ENCODE results near the gene NFIA. TPM values are rescaled to one million over a fixed set of nuclear protein-coding genes. Genes with fewer than 3 reads are reported as not detected.

The NFIA gene
- polyA plus RNA-seq, 4 donors = 12.0 to 62.2 (median 21.4) TPM

- no peak for DNase-seq (ENCODE audit: low read depth in 4 of 4, low spot score in 3 of 4)
These were observed 262.3 kb downstream of the NFIA start for GRCh38 chr1:61344696-61345095.

- DNase-seq (ENCODE audit: low read depth in 4 of 4, low spot score in 3 of 4) = no peak
These were observed 265.8 kb downstream of the NFIA start for GRCh38 chr1:61348025-61348665.

GRCh38 chr1:61352845-61353435 lies 270.6 kb downstream of the NFIA start:
- DNase-seq (ENCODE audit: low read depth in 4 of 4, low spot score in 3 of 4) = no peak

GRCh38 chr1:61353797-61354406 lies 271.5 kb downstream of the NFIA start:
- DNase-seq (ENCODE audit: low read depth in 4 of 4, low spot score in 3 of 4) = no peak

GRCh38 chr1:61356016-61356415 lies 273.7 kb downstream of the NFIA start:
- no peak for DNase-seq (ENCODE audit: low read depth in 4 of 4, low spot score in 3 of 4)

- DNase-seq (ENCODE audit: low read depth in 4 of 4, low spot score in 3 of 4) = no peak
These were observed 274.6 kb downstream of the NFIA start for GRCh38 chr1:61356995-61357394.

GRCh38 chr1:61357539-61357938 lies 275.2 kb downstream of the NFIA start:
- no peak for DNase-seq (ENCODE audit: low read depth in 4 of 4, low spot score in 3 of 4)

GRCh38 chr1:61358770-61359455 lies 276.6 kb downstream of the NFIA start:
- no peak for DNase-seq (ENCODE audit: low read depth in 4 of 4, low spot score in 3 of 4)

GRCh38 chr1:61361931-61362330 lies 279.6 kb downstream of the NFIA start:
- DNase-seq (ENCODE audit: low read depth in 4 of 4, low spot score in 3 of 4) = no peak

GRCh38 chr1:61362351-61362750 lies 280.0 kb downstream of the NFIA start:
- DNase-seq (ENCODE audit: low read depth in 4 of 4, low spot score in 3 of 4) = no peak

GRCh38 chr1:61368366-61368765 lies 286.0 kb downstream of the NFIA start:
- DNase-seq (ENCODE audit: low read depth in 4 of 4, low spot score in 3 of 4) = no peak

GRCh38 chr1:61368876-61369275 lies 286.5 kb downstream of the NFIA start:
- no peak for DNase-seq (ENCODE audit: low read depth in 4 of 4, low spot score in 3 of 4)

GRCh38 chr1:61370177-61370912 lies 288.0 kb downstream of the NFIA start:
- no peak for DNase-seq (ENCODE audit: low read depth in 4 of 4, low spot score in 3 of 4)

- no peak for DNase-seq (ENCODE audit: low read depth in 4 of 4, low spot score in 3 of 4)
These were observed 288.5 kb downstream of the NFIA start for GRCh38 chr1:61370913-61371279.

GRCh38 chr1:61372944-61373343 lies 290.6 kb downstream of the NFIA start:
- no peak for DNase-seq (ENCODE audit: low read depth in 4 of 4, low spot score in 3 of 4)

- no peak for DNase-seq (ENCODE audit: low read depth in 4 of 4, low spot score in 3 of 4)
These were observed 291.8 kb downstream of the NFIA start for GRCh38 chr1:61374156-61374555.

- no peak for DNase-seq (ENCODE audit: low read depth in 4 of 4, low spot score in 3 of 4)
These were observed 292.9 kb downstream of the NFIA start for GRCh38 chr1:61375082-61375880.

- DNase-seq (ENCODE audit: low read depth in 4 of 4, low spot score in 3 of 4) = no peak
These were observed 293.8 kb downstream of the NFIA start for GRCh38 chr1:61376151-61376550.

- no peak for DNase-seq (ENCODE audit: low read depth in 4 of 4, low spot score in 3 of 4)
These were observed 295.0 kb downstream of the NFIA start for GRCh38 chr1:61377242-61377958.
